HG03558 (cell line): ENCODE measurements around the gene GLI2.

Experiments
- ATAC-seq: cut with Tn5 transposase; IDR thresholded peaks from one replicate; pipeline ENCODE4 v1.9.1; 2021; ENCODE audit warnings: moderate number of reproducible peaks; ENCODE audit not compliant: unreplicated experiment; ENCODE audit errors: extremely low read depth

Gene GLI2

DNA sequence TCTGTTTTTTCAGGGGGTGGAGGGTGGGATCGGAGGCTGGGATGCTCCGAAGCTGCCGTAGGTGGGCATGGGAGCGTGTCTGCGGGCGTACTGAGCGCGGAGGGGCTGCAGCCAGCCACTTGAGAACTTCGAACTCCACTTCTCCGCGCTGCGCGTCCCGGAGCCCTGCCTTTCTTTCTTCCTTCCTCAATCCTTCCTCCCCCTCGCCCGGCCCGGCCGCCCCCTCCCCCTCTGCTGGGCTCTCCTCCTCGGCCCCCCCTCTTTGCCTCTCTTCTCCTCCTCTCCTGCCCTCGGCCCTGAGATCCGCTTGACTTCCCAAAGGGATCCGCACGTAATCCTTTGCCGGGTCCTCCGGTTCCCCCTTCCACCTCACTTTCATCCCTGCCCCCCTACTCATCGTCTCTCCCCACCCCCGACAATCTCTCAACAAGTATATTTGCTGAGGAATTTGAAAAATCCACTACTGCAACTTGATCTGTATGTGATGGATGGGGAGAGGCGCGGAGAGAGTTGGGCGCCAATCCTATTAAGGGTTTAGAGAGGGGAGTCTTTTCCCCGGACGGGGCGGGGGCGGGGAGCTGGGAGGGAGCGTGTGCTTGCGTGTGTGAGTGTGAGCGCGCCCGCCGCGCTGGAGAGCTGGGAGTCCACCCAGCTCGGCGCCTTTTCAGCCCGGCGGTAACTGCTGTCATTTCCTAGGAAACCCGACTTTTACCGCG is 1.1 kb downstream of the GLI2 start:
- ATAC-seq = no peak

DNA sequence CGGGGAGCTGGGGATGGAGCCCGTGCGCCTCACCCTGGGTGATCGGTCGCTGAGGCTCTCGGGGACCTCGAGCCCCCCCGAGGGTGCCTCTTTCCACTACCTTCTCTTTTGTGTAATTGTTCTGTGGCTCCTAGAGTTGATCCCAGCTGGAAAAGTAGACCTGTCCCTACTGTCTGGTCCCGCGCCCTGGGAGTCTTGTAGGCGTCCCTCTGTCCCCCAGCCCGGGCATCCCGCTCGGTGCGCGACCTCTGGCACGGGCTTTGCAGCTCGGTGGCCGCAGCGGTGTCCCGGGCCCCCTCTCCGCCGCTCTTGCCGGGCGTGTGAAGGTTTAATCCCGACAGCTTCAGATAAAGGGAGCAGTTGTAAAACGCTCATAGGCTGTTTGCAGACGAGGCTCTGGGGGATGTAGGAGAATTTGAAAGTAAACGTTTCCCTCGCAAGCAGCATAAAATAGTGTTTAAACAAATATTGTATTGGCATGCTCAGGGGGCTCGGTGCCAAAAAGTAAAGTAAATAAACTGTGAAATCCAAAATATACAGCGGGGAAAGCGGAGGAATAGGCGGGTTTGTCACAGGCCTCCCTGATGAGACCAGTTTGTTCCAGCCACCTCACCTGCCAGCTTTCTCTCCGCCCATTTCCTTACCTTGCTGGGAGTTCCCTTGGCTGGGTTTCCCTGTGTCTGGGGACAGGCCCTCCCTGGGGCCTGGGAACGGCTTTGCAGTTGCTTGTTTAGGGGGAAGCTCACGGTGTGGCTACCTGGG is 1.9 kb downstream of the GLI2 start:
- no peak for ATAC-seq

DNA sequence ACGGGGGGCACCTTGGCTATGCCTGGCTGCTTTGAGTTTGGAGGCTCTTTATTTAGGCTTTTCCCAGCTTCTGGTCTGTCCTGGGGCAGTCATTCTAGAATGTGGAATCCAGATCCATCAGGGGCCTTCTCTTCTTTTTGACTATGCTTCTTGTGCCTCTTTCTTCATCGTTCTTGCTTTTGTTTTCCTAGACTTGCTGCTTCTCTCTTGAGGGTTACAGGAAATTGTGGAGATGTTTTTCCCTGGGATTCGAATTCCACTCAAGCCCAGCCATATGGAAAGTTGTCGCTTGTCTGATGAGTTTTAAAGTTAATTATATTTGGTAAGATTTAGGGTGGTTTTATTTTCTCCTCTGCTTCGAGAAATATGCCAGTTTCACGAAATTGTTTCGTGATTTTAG is 2.4 kb downstream of the GLI2 start:
- no peak for ATAC-seq

DNA sequence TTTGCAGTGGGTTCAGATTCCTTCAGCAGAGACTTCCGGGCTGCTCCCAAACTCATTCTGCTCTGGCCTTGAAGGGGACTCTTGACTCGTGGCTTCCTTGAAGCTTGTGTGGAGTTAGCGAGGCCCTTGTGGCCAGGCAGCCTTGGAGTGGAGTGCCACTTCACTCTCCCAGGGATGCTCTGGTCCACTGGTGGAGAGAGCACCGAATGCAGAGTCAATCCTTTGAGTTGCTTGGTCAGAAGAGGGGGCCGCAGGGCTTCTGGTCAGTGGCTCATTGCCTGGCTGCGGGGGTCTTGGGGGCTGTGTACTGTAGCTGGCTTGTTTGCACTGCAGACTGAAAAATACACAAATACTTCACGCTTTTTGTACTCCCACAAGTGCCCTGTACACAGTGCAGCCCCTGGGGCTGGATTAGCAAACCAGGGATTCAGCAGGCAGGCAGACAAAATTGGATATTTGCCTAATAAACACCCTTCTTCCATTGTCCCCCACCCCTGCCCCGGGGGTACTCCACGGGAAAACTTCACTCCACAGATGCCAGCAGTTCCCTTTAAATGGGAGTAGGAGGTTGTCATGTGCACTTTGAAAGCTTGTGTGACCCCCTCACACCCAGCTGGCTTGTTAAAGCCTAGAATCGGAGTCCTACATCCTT is 3.2 kb downstream of the GLI2 start:
- no peak for ATAC-seq

DNA sequence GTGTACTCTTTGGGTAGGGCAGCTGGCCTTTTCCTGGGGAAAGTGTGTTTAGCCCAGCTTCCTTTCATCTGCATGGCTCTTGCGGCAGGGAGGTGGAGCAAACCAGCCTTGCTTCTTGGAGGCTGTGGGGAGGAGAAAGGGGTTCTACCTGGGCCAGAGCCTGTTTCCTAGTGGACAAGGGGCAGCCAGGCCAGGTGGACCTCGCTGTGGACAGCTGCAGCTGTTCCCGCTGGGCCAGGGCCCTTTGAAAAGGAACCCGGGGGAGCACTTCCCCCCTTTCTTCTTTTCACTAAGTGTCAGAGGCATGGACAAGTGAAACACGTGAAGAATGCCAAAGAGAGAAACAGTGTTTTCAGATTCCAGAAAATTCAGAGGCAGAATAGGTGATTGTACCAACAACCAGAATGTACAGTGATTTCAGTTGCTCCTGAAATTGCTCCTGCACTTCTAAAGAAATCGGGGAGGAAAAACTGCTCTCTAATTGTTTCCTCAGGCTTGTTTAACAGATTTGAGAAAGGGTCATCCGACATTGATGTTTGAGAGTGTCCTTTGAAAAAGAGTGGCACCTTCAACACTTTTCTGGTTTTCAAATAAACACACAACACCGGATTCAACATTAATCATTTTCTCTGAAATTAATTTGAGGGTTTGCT is 3.9 kb downstream of the GLI2 start:
- ATAC-seq = no peak

DNA sequence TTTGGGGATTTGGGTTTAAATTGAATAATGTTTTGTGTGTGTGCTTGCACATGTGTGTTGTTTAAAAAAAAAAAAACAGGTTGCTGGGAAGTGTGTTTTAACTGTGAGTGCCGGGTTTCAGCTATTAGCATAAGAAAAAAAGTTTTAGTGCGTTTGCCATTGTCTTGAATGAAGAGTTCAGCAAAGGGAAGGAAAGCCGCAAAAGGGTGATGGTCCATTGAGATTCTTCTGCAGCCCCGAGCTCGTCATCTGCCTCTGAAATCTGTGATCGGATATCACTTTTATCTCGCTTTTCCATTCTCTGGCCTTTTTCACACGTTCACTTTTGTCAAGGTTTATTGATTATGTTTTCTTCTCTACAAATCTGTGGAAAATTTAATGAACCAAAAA is 4.7 kb downstream of the GLI2 start:
- no peak for ATAC-seq

DNA sequence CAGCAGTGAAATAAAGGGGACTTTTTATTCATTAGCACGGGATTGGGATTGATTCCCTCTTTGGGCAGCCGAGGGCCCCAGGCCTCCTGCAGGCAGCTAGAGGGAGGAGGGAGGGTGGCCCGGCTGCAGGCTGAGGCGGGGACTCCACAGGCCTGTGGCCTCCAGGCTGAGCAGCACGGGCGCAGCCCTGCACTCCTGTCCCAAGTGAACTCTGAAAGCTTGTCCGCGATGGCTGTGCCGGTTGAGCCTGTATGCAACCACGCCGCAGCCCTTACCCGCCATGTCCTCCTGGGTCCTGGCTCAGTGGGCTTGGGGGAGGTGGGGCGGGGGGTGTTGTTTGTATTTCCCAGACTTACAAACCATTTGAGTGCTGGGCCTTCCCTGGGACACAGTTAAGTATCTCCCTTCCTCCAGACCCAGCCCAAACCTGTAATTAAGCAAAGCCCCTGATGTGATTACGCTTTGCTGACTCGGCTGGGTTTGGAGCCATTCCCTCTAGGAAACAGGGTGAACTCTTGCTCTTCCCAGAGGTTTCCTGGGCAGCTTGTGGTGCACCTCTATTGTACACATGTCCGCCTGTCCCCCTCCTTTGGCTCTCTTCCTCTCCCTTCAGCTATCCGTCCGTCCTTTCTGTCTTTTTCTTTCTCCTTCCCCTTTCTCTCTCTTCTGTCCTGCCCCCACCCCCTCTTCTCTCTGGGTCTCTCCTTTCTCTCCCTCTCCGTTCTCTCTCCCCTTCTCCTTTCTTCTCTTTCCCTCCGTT is 5.3 kb downstream of the GLI2 start:
- no peak for ATAC-seq

DNA sequence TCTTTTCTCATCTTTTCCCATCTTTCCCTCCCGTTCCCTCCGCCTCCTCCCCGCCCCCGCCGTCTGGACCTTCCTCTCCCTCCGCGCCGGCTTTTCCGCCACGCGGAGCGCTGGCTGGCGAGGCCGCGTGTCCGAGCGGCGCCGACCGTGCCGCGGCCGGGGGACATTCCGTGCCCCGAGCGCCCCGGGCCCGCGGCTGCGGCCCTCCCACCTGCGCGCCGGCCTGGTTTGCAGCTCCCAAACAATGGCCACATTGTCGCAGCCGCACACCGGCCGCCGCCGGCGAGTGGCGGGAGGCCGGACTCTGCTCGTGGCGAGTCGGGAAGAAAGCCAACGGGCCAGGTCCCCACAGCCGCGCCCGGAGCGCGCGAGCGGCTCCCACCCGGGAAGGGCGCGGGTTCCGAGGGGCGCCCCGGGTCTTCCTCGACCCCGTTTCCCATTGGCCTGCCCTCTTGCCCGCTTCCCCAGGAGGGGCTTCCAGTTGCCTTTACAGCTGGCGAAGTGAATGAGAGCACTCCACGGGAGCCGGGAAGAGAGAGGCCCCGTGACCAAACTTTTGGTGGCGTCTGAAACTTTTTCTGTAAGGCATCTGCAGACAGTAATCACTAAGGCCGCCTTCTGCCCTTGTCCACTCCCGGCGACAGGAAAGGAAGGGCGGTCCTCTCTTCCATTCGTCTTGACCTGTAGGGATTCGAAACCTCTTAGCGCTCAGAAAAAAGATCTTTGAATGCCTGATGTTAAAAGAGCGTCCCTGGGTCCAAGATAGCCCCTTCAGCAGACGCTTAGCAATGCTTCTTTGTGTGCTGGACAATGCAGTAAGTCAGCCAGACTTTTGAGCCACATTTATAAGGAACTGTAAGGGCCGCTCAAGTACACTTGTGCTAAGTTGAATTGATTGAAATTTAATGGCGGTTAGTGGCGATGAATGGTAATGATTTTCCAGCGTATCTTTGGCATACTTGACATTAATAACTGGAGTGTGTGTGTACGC is 6.2 kb downstream of the GLI2 start:
- no peak for ATAC-seq

DNA sequence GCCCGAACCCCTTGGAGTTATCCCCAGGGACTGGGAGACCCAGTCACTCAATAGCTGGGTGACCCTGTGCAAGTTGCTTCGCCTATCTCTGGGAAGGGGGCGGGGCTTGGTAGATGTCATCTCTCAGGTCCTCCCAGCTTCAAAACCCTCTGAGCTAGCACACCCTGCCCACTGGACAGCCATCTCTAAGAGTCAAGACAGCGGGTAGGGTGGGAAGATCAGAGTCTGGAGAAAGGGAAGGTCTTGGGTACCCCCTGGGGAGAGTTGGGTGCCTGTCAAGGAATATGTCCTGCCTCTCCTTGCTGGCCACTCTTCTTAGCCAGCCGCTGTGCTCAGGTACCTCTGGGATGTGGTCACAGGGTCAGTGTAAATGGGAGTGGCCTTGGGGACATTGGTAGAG is 8.0 kb downstream of the GLI2 start:
- ATAC-seq = no peak

DNA sequence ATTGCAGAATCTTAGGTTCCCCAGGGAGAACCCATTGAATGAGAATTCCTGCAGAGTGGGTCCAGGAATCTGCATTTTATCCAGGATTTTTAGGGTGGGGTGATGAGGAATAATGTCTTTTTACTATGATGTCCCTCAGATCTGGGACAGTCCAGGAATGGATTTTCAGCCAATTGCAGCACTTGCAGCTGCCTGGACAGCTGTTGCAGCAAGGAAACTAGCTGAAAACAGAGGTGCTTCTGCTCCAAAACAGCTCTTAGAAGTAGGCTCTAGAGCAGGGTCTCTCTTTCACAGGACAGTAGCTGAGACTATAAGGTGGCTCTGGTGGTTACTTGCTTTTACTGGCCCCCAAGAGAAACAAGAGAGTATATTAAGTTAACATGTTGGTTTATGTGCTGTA is 9.1 kb downstream of the GLI2 start:
- no peak for ATAC-seq

DNA sequence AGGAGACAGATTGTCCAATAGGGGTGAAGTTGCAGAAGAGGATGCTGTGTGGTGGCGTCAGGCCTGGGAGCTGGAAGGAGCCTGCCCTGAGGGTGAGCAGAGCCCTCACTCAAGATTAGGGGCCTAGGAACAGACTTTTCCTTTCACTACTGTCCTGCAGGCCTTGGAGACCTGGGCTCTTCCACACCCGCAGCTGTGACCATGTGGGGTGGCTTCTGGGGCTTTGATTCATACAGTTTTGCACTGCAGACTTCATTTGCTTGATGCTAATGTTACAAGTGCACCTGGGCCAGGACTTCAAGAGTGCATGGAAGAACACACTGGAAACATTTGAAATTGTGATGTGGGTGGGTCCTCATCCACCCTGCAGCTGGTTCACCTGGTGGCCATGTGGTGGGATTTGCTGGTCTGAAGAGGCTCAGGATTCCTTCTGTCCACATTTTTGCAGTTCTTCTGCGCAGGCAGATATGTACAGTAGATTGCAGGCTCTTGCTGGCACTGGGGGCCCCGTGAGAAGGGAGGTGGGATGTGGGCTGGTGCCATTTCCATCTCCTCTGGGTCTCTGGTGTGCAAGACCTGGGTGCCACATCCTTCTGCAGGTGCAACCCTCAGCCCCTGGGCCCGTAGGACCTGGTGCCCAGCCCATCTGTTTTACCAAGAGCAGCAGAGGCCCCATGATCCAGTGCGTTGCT is 9.9 kb downstream of the GLI2 start:
- no peak for ATAC-seq

DNA sequence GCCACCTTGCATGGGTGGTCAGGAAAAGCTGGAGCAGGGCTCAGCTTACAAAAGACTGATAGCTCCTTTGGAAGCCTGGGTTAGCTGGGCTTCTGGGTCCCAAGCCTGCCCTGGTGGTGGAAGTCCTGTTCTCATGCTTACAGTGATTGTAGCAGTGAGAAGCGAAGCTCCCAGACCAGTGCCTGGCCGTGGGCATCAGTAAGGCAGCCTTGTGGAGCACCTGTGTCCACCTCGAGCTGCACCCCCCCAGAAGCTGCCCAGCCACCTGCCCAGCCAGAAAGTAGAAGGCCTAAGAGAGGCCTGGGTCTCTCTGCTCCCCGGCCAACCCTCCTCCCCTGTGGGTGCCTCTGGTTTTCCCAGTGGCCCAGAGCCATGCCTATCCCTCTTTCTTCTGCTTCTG is 10.5 kb downstream of the GLI2 start:
- no peak for ATAC-seq

DNA sequence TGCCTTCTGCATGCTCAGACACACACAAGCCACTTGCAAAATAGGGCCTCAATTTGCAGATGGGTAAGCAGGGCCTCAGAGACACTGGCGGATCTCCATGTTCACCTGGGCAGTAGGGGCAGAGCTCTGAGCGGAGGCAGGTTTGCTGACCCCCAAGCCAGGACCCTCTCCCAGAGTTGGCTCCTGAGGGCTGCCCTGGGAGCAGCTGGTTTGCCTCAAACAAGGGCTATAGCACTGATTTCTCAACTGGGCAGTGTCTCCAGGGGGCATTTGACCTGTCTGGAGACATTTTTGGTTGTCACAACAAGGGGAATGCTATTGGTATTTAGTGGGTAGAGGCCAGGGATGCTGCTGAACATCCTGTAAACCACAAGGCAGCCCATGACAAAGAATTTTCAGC is 11.6 kb downstream of the GLI2 start:
- ATAC-seq = no peak

DNA sequence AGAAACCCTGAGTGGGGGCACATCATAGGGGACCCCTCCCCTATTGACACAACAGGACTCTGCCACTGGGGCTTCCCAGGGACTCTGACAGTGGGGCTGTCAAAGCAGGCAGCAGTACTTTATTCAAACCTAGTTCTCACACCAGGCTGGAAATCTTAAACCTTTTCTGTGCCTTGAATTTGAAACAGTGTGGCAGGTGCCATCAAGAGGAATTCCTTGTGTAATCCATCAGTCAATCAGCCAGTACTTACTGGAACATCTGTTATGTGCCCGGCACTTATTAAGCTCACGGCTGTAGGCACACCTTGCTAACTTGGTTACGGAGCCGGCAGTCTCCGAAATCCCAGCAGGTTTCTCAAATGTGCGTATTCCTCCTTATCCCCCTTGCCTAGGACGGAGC is 12.0 kb downstream of the GLI2 start:
- no peak for ATAC-seq

DNA sequence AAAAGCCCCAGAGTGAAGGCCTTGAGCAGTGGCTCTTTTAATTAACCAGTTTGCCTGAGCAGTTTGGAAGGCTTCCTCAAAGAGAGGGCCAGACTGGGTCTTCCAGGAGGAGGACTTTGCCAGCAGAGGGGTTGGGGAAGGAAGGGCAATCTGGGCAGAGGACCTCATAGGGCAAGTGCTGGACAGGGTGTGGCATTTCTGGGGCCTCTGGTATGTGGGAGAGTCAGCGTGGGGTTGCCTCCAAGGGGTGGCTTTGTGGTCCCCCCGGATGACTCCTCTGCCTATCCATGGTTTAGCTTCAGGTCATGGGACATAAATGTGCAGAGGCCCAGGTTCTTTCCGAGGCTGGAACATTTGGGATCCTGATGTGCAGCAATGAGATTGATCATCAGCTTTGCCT is 12.6 kb downstream of the GLI2 start:
- ATAC-seq = no peak

DNA sequence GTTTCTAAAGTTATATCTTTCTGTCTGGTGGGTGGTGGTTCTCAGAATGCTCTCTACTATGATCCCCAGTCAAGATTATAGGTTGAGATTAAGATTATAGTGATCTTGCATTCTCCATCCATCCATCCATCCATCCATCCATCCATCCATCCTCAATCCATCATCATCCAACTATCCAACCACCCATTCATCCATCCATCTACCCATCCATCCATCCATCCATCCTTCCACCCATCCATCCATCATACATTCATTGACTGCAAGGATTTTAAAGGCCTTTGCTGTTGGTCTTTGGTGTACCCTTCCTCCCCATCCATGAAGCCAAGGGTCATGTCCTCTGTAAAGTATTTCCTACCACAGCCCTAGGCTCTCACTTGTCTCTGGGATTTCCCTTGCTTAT is 13.1 kb downstream of the GLI2 start:
- no peak for ATAC-seq

DNA sequence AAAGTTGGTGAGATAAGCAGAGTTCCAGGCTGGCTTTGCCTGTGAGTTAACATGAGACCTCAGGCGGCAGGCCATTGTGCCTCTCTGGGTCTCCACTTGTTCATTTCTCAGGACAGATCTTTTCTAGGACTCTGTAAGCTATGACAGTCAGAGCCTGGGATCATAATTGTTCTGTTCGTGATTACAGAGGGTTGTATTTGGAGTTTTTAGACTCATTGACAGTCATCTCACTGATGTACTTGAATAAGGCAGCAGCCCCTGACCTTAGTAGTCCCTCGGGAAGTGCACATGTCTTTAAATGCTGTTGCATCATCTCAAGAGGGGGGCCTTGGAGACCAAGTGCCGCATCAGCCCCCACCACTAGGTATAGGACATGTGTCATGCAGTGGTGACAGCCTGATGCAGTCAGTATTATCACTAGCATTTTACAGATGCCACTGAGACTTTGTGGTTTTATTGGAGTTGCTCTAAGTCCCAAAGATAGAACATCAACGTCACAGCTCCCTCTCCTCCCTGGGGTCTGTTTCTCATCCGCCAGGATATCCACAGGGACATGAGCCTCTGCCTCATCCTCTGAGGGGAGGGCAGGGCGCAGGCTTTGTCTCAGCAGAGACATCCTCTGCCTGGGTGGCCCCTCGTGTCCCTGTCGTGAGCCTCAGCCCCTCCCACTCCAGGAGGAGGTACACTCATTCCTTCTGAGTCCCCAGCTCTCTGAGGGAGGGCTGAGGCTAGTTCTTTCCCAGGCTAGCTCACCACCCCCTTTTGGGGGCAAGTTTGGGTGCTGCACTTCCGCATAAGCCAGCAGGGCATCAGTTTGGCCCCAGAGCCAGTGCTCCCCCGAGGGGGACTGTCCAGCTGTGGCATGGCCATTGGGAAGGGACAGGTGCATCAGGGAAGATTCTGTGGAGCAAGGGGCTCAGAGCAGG is 14.1 kb downstream of the GLI2 start:
- no peak for ATAC-seq
